ENCODE measurements around the gene MED29. TPM values are rescaled to one million over a fixed set of nuclear protein-coding genes. Genes with fewer than 3 reads are reported as not detected.

Gene MED29
- total and polyA plus RNA-seq, 2 donors (not counting 1 experiment from before 2014, with no cell fraction given), result 33.0 to 47.5 TPM

GRCh38 chr19:39412867-39413271, 21.7 kb downstream of the MED29 start:
- peaks cover 21% of the 10 kb centered on the region for H3K79me2 ChIP-seq (ENCODE audit: control insufficient read depth, insufficient read depth, low read length)
- Mint-ChIP-seq H3K9me3 (ENCODE audit: insufficient read depth) (no peaks in the 10 kb centered on the region), H3K27me3 (no peaks in the 10 kb centered on the region), H3K4me1 (peaks cover 52% of the 10 kb centered on the region), H3K4me3 (peak overlapping the region; percentile 94), H3K27ac (peak overlapping the region; percentile 99)
- peaks cover 0 to 2% (median 0%) of the 10 kb centered on the region in 3 donors for H3K9me3 ChIP-seq (ENCODE audit: control extremely low read depth in 1 of 3, control insufficient read depth in 2 of 3, insufficient read depth in 1 of 3, low read length in 2 of 3)
- peak overlapping the region; percentile 96 to 100 for H3K27ac ChIP-seq (ENCODE audit: low read length in 2 of 2)
- intact Hi-C loops (cut with micrococcal nuclease), result loop anchor here (1.0 to 5.0 kb wide), 9 partner anchors 22 to 1364 kb away; partner anchors contain the start of genes EID2B, EIF3K, MAP4K1 and MED29
- H2AFZ ChIP-seq (ENCODE audit: insufficient read depth, low read depth, low read length, poor library complexity, severe bottlenecking), result peak overlapping the region; percentile 72
- H3K9ac ChIP-seq (ENCODE audit: low read length), result peak overlapping the region; percentile 96
- no peak for ATAC-seq (ENCODE audit: low read depth)
- POLR2A ChIA-PET, result interaction anchor here (2.2 to 2.5 kb wide), 4 partner anchors 11 to 23 kb away, joined by 20 to 74 read pairs (median 40); partner anchors contain the start of genes MED29, PAF1 and RPS16
- H3K4me3 ChIP-seq (ENCODE audit: control extremely low read depth in 1 of 5, extremely low read depth in 1 of 5, insufficient read depth in 1 of 5, low read depth in 2 of 5, low read length in 4 of 5), result peak overlapping the region; percentile 74 to 93 (median 92)
- peaks cover 16% of the 10 kb centered on the region for H4K20me1 ChIP-seq (ENCODE audit: control insufficient read depth, insufficient read depth, low read length, poor library complexity, severe bottlenecking)
- no peak for DNase-seq
- TF ChIP-seq EZH2 (IDR thresholded peaks at IDR 0.05; ENCODE audit: borderline replicate concordance, insufficient read depth, low read depth, low read length, poor library complexity, severe bottlenecking) (no peak), CTCF (IDR thresholded peaks at IDR 0.05) (peak; percentile 79)
- peaks cover 0 to 21% of the 10 kb centered on the region in 2 experiments for H3K36me3 ChIP-seq (replicated peaks in 1 of 2; ENCODE audit: control extremely low read depth in 1 of 2, control insufficient read depth in 1 of 2, extremely low read depth in 1 of 2, insufficient read depth in 2 of 2, low read length in 1 of 2)
- CTCF ChIA-PET, result interaction anchor here (1.4 to 3.2 kb wide), 6 partner anchors 14 to 120 kb away, joined by 4 to 260 read pairs (median 17); partner anchors contain the start of genes EID2B, MED29, PAF1 and RPS16
- H3K4me1 ChIP-seq (ENCODE audit: control insufficient read depth in 2 of 2, insufficient read depth in 2 of 2, low read length in 2 of 2), result peaks cover 24 to 40% of the 10 kb centered on the region in 2 donors
- no peaks in the 10 kb centered on the region for H3K27me3 ChIP-seq (replicated peaks in 1 of 4; ENCODE audit: control extremely low read depth in 1 of 4, control insufficient read depth in 3 of 4, insufficient read depth in 4 of 4, low read length in 3 of 4)
- peak overlapping the region; percentile 100 for H3K4me2 ChIP-seq (replicated peaks; ENCODE audit: low read depth, low read length, poor library complexity, severe bottlenecking)
- under 1% methylated on average over 24 of the region's 24 CpGs for WGBS (ENCODE audit: insufficient coverage)

Measured in B cell (primary cell).